Activated CD8-positive, alpha-beta T cell treated with anti-CD3 and anti-CD28 coated beads for 36 hours (primary cell): Measurements from ENCODE around the gene TCP11L2. TPM values are rescaled to one million over a fixed set of nuclear protein-coding genes. Genes with fewer than 3 reads are reported as not detected.

Source experiments
- ATAC-seq: fragments of 200-7000 bp; cut with Tn5 transposase; one replicate; pipeline ENCODE4 v1.10.0; 2021; ENCODE audit warnings: mild to moderate bottlenecking, moderate library complexity
- CTCF ChIA-PET: fragments of 350-600 bp; sonication (Branson Sonifier 250); formaldehyde crosslinking; loops from one replicate; lab custom pipeline; 2021; ENCODE audit warnings: antibody characterized with exemption; lab: Charles Lee
- POLR2A ChIA-PET: fragments of 350-600 bp; sonication (Branson Sonifier 250); formaldehyde crosslinking; loops from one replicate; lab custom pipeline; 2021; ENCODE audit warnings: antibody characterized with exemption; lab: Charles Lee
- DNase-seq: peaks from one replicate; pipeline ENCODE4 v3.0.0-alpha.2; 2020
- H3K27ac Mint-ChIP-seq: one replicate; pipeline ENCODE4 v1.8.0; 2021; ENCODE audit warnings: mild to moderate bottlenecking, mixed read lengths
- H3K27me3 Mint-ChIP-seq: one replicate; pipeline ENCODE4 v1.8.0; 2021; ENCODE audit warnings: mixed read lengths
- H3K36me3 Mint-ChIP-seq: one replicate; pipeline ENCODE4 v1.8.0; 2021; ENCODE audit warnings: low read depth, mixed read lengths
- H3K4me1 Mint-ChIP-seq: one replicate; pipeline ENCODE4 v1.8.0; 2021; ENCODE audit warnings: low read depth, mixed read lengths
- H3K4me3 Mint-ChIP-seq: one replicate; pipeline ENCODE4 v1.8.0; 2021; ENCODE audit warnings: mild to moderate bottlenecking, moderate library complexity, mixed read lengths
- H3K9me3 Mint-ChIP-seq: one replicate; pipeline ENCODE4 v1.8.0; 2021; ENCODE audit warnings: mixed read lengths
- intact Hi-C: fragments of 100-400 bp; cut with micrococcal nuclease; formaldehyde crosslinking; loops from one replicate; pipeline ENCODE4 v1.10.0; 2022
- total RNA-seq, 2 experiments: library from RNA; stranded (reverse); gene quantifications; one replicate each; pipeline ENCODE4 v1.2.3, GENCODE V29; 2021
- TF ChIP-seq, protein P1 (sequence below): fragments of 200-600 bp; IDR thresholded peaks from one replicate; pipeline ENCODE4 v1.8.0; 2022; ENCODE audit warnings: antibody characterized with exemption, mild to moderate bottlenecking

The TCP11L2 gene
- total RNA-seq, 2 experiments from 2014 or later = 11.9 to 13.2 TPM

GRCh38 chr12:106288101-106288493 is 14.4 kb upstream of the TCP11L2 start:
- TF ChIP-seq, protein P1, sequence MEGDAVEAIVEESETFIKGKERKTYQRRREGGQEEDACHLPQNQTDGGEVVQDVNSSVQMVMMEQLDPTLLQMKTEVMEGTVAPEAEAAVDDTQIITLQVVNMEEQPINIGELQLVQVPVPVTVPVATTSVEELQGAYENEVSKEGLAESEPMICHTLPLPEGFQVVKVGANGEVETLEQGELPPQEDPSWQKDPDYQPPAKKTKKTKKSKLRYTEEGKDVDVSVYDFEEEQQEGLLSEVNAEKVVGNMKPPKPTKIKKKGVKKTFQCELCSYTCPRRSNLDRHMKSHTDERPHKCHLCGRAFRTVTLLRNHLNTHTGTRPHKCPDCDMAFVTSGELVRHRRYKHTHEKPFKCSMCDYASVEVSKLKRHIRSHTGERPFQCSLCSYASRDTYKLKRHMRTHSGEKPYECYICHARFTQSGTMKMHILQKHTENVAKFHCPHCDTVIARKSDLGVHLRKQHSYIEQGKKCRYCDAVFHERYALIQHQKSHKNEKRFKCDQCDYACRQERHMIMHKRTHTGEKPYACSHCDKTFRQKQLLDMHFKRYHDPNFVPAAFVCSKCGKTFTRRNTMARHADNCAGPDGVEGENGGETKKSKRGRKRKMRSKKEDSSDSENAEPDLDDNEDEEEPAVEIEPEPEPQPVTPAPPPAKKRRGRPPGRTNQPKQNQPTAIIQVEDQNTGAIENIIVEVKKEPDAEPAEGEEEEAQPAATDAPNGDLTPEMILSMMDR = no peak
- ChIA-PET CTCF (no interaction called here), POLR2A (interaction anchor here (1.8 kb wide), 1 partner anchor 14 kb away, joined by 5 read pairs; the partner anchor contains the start of gene TCP11L2)
- ATAC-seq (peak; percentile 6), DNase-seq (no peak)
- intact Hi-C loops = no loop called here
- Mint-ChIP-seq H3K27ac (peak overlapping the region; percentile 85), H3K4me3 (no peak overlapping the region), H3K27me3 (peaks cover 12% of the 10 kb centered on the region), H3K4me1 (peaks cover 26% of the 10 kb centered on the region), H3K9me3 (no peaks in the 10 kb centered on the region), H3K36me3 (no peaks in the 10 kb centered on the region)

- H3K27ac Mint-ChIP-seq = peak overlapping the region; percentile 85
- TF ChIP-seq, protein P1 = no peak
- ATAC-seq (peak; percentile 88), DNase-seq (peak; percentile 69)
- no peak overlapping the region for H3K4me3 Mint-ChIP-seq
- no peaks in the 10 kb centered on the region for H3K36me3 Mint-ChIP-seq
- POLR2A ChIA-PET = interaction anchor here (0.8 to 1.8 kb wide), 2 partner anchors 9 to 14 kb away, joined by 4 to 5 read pairs; partner anchors contain the start of gene TCP11L2
- peaks cover 26% of the 10 kb centered on the region for H3K4me1 Mint-ChIP-seq
- CTCF ChIA-PET = interaction anchor here (1.0 to 2.1 kb wide), 3 partner anchors 9 to 65 kb away, joined by 3 to 13 read pairs (median 4); no protein-coding TSS in a partner anchor
- H3K27me3 Mint-ChIP-seq = peaks cover 11% of the 10 kb centered on the region
- H3K9me3 Mint-ChIP-seq = no peaks in the 10 kb centered on the region
- intact Hi-C loops = no loop called here
These were observed 13.9 kb upstream of the TCP11L2 start for GRCh38 chr12:106288494-106289195.

DNA sequence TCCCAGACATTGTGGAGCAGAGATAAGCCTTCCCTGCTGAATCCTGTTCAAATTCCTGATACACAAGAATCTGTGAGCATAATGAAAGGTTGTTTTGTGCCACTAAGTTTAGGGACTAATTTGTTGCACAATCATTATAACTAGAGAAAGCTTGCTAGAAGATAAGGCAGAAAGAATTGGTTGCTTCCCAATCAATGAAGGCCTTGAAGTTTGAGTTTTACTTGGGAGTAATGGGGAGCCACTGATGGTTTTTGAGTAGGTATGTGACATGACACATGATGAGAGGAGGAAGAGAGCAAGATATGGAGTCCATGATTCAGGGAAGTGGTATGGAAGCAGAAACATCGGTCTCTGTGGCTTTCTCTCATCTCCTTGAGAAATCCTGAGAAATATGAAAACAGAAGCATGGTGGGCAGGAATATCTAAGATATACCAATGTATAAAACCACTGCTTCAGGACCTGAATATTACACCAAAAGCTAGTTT is 13.3 kb upstream of the TCP11L2 start:
- no peaks in the 10 kb centered on the region for H3K9me3 Mint-ChIP-seq
- H3K27ac Mint-ChIP-seq = peak overlapping the region; percentile 85
- H3K36me3 Mint-ChIP-seq = no peaks in the 10 kb centered on the region
- no peak for ATAC-seq
- no peak overlapping the region for H3K4me3 Mint-ChIP-seq
- peaks cover 26% of the 10 kb centered on the region for H3K4me1 Mint-ChIP-seq
- DNase-seq = no peak
- intact Hi-C loops = no loop called here
- peaks cover 11% of the 10 kb centered on the region for H3K27me3 Mint-ChIP-seq
- TF ChIP-seq, protein P1 = no peak
- POLR2A ChIA-PET = interaction anchor here (0.8 to 1.9 kb wide), 3 partner anchors 9 to 13 kb away, joined by 4 to 6 read pairs (median 5); partner anchors contain the start of gene TCP11L2
- CTCF ChIA-PET = interaction anchor here (1.0 to 2.1 kb wide), 3 partner anchors 9 to 65 kb away, joined by 3 to 13 read pairs (median 4); no protein-coding TSS in a partner anchor

- CTCF ChIA-PET = interaction anchor here (0.9 to 2.3 kb wide), 3 partner anchors 8 to 67 kb away, joined by 5 to 13 read pairs (median 6); no protein-coding TSS in a partner anchor
- Mint-ChIP-seq H3K27ac (no peak overlapping the region), H3K4me1 (peaks cover 16% of the 10 kb centered on the region), H3K4me3 (no peak overlapping the region), H3K36me3 (no peaks in the 10 kb centered on the region), H3K27me3 (no peaks in the 10 kb centered on the region), H3K9me3 (no peaks in the 10 kb centered on the region)
- intact Hi-C loops = no loop called here
- DNase-seq (no peak), ATAC-seq (no peak)
- POLR2A ChIA-PET = interaction anchor here (1.9 kb wide), 1 partner anchor 10 kb away, joined by 6 read pairs; no protein-coding TSS in a partner anchor
- TF ChIP-seq, protein P1 = no peak
These were observed 11.9 kb upstream of the TCP11L2 start for GRCh38 chr12:106290666-106291065.
